Ascending aorta (tissue), 2 donors: Measurements from ENCODE around the gene CELSR2. TPM values are rescaled to one million over a fixed set of nuclear protein-coding genes. Genes with fewer than 3 reads are reported as not detected.

Source experiments
- DNase-seq, 2 donors: peaks; one replicate each; pipeline ENCODE4 v3.0.0-alpha.2; 2019; ENCODE audit warnings: low spot score in 2 of 2
- H3K27ac ChIP-seq, 2 donors: fragments of 200-600 bp; sonication (generic); one replicate each; pipeline ENCODE4 v1.5.1; 2016 to 2017; ENCODE audit warnings: mild to moderate bottlenecking in 1 of 2
- H3K27me3 ChIP-seq: fragments of 200-600 bp; sonication (generic); one replicate; pipeline ENCODE4 v1.5.1; 2017
- H3K36me3 ChIP-seq, 2 donors: fragments of 200-600 bp; sonication (generic); one replicate each; pipeline ENCODE4 v1.5.1; 2016
- H3K4me1 ChIP-seq, 2 donors: fragments of 200-600 bp; sonication (generic); one replicate each; pipeline ENCODE4 v1.5.1; 2016 to 2017; ENCODE audit warnings: mild to moderate bottlenecking in 1 of 2
- H3K4me3 ChIP-seq, 2 donors: fragments of 200-600 bp; sonication (generic); one replicate each; pipeline ENCODE4 v1.5.1; 2016 to 2017; ENCODE audit warnings: mild to moderate bottlenecking in 1 of 2
- H3K9me3 ChIP-seq, 2 donors: fragments of 200-600 bp; sonication (generic); one replicate each; pipeline ENCODE4 v1.5.1; 2016
- CTCF ChIP-seq, 3 experiments: fragments of 200-600 bp in 2 of 3; fragments of 450-650 bp in 1 of 3; sonication (generic) in 2 of 3; IDR thresholded peaks; one replicate each; pipeline ENCODE4 v1.5.1; 2016 to 2019; ENCODE audit warnings: antibody characterized with exemption in 3 of 3, mild to moderate bottlenecking in 1 of 3, moderate library complexity in 1 of 3
- intact Hi-C: fragments of 100-400 bp; cut with DNase I; formaldehyde crosslinking; loops from one replicate; pipeline ENCODE4 v1.15.1; 2023
- total RNA-seq: library from RNA; depleted of rRNA; stranded (reverse); fragments of >200 nt; gene quantifications from one replicate; pipeline ENCODE4 v1.1.0, GENCODE V29; 2016

CELSR2 gene
- total RNA-seq, 1 donor from 2014 or later, result 3.6 TPM

GRCh38 chr1:109292364-109292763 is 43.0 kb downstream of the CELSR2 start:
- no peaks in the 10 kb centered on the region for H3K36me3 ChIP-seq
- no peak overlapping the region for H3K27ac ChIP-seq
- no peak for TF ChIP-seq CTCF (IDR thresholded peaks at IDR 0.05)
- no peaks in the 10 kb centered on the region for H3K4me1 ChIP-seq
- no peak overlapping the region for H3K4me3 ChIP-seq
- no peaks in the 10 kb centered on the region for H3K9me3 ChIP-seq
- H3K27me3 ChIP-seq, result no peaks in the 10 kb centered on the region
- intact Hi-C loops, result no loop called here
- DNase-seq, result no peak

GRCh38 chr1:109293026-109293425 is 43.7 kb downstream of the CELSR2 start:
- TF ChIP-seq CTCF (IDR thresholded peaks at IDR 0.05), result no peak
- Histone ChIP-seq H3K27me3 (no peaks in the 10 kb centered on the region), H3K36me3 (no peaks in the 10 kb centered on the region), H3K4me1 (no peaks in the 10 kb centered on the region), H3K4me3 (no peak overlapping the region), H3K9me3 (no peaks in the 10 kb centered on the region), H3K27ac (no peak overlapping the region)
- intact Hi-C loops, result no loop called here
- no peak for DNase-seq

- Histone ChIP-seq H3K27ac (no peak overlapping the region), H3K4me1 (peaks cover 0 to 2% of the 10 kb centered on the region in 2 donors), H3K27me3 (no peaks in the 10 kb centered on the region), H3K9me3 (no peaks in the 10 kb centered on the region), H3K36me3 (no peaks in the 10 kb centered on the region), H3K4me3 (no peak overlapping the region)
- TF ChIP-seq CTCF (IDR thresholded peaks at IDR 0.05), result no peak
- no peak for DNase-seq
- intact Hi-C loops, result no loop called here
These were observed 45.1 kb downstream of the CELSR2 start for GRCh38 chr1:109294481-109294880.

- no peaks in the 10 kb centered on the region for H3K27me3 ChIP-seq
- H3K27ac ChIP-seq, result no peak overlapping the region
- DNase-seq, result no peak
- no peaks in the 10 kb centered on the region for H3K36me3 ChIP-seq
- peaks cover 0 to 4% of the 10 kb centered on the region in 2 donors for H3K4me1 ChIP-seq
- intact Hi-C loops, result no loop called here
- H3K4me3 ChIP-seq, result no peak overlapping the region
- TF ChIP-seq CTCF (IDR thresholded peaks at IDR 0.05), result no peak
- H3K9me3 ChIP-seq, result no peaks in the 10 kb centered on the region
These were observed 46.5 kb downstream of the CELSR2 start for GRCh38 chr1:109295712-109296415.

DNA sequence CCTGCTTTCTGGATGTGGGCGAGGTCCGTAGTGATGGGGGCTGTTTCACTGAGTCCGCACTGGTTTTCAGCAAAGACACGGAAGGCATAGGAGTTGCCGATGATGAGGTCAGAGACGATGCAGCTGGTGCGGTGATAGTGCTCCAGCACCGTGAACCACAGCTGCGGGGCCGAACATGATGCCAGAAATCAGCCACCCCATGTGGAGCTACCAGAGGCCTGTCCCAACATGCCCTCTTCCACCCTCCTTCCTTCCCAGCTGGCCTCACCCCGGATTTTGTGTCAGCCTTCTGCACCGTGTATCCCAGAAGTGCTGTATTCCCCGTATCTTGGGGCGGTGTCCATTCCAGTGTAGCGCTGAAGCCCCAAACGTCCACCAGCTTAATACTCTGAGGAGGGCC is 47.4 kb downstream of the CELSR2 start:
- no peak overlapping the region for H3K27ac ChIP-seq
- H3K4me3 ChIP-seq, result no peak overlapping the region
- no peaks in the 10 kb centered on the region for H3K9me3 ChIP-seq
- H3K27me3 ChIP-seq, result no peaks in the 10 kb centered on the region
- H3K4me1 ChIP-seq, result peaks cover 0 to 4% of the 10 kb centered on the region in 2 donors
- intact Hi-C loops, result no loop called here
- H3K36me3 ChIP-seq, result no peaks in the 10 kb centered on the region
- TF ChIP-seq CTCF (IDR thresholded peaks at IDR 0.05), result no peak
- no peak for DNase-seq
